Stomach smooth muscle (tissue), 2 donors: ENCODE measurements around the gene ACER3.
A peak's percentile ranks its signal among the peaks of the same experiment; 100 is the strongest.

Experiments
- H3K27ac ChIP-seq: one replicate; pipeline ENCODE4 v1.7.0; 2013; ENCODE audit warnings: mild to moderate bottlenecking, low read length, inconsistent platforms
- H3K27me3 ChIP-seq, 2 donors: one replicate each; pipeline ENCODE4 v1.7.0; 2013; ENCODE audit warnings: low read length in 2 of 2; ENCODE audit not compliant: insufficient read depth in 2 of 2, control insufficient read depth in 1 of 2
- H3K36me3 ChIP-seq, 2 donors: one replicate each; pipeline ENCODE4 v1.7.0; 2013; ENCODE audit warnings: low read length in 2 of 2; ENCODE audit not compliant: control insufficient read depth in 2 of 2, insufficient read depth in 2 of 2
- H3K4me1 ChIP-seq: one replicate; pipeline ENCODE4 v1.7.0; 2013; ENCODE audit warnings: low read length; ENCODE audit not compliant: control insufficient read depth, insufficient read depth
- H3K4me3 ChIP-seq, 2 donors: one replicate each; pipeline ENCODE4 v1.7.0; 2013; ENCODE audit warnings: low read length in 2 of 2
- H3K9ac ChIP-seq, 2 donors: one replicate each; pipeline ENCODE4 v1.7.0; 2013; ENCODE audit warnings: low read length in 2 of 2, mild to moderate bottlenecking in 1 of 2
- H3K9me3 ChIP-seq, 2 donors: one replicate each; pipeline ENCODE4 v1.7.0; 2013; ENCODE audit warnings: low read length in 2 of 2; ENCODE audit not compliant: control insufficient read depth in 2 of 2
- donor health status: healthy.
- donor health status: Pancreatic carcinoma.

The ACER3 gene

GRCh38 chr11:77068457-77069335 lies 208.0 kb downstream of the ACER3 start:
- Histone ChIP-seq H3K9me3 (no peaks in the 10 kb centered on the region), H3K9ac (peak overlapping the region; percentile 33 to 36), H3K27ac (no peak overlapping the region), H3K4me1 (peaks cover 53% of the 10 kb centered on the region), H3K27me3 (no peaks in the 10 kb centered on the region), H3K36me3 (no peaks in the 10 kb centered on the region), H3K4me3 (peak overlapping the region in 1 of 2 donors; percentile 79)

DNA sequence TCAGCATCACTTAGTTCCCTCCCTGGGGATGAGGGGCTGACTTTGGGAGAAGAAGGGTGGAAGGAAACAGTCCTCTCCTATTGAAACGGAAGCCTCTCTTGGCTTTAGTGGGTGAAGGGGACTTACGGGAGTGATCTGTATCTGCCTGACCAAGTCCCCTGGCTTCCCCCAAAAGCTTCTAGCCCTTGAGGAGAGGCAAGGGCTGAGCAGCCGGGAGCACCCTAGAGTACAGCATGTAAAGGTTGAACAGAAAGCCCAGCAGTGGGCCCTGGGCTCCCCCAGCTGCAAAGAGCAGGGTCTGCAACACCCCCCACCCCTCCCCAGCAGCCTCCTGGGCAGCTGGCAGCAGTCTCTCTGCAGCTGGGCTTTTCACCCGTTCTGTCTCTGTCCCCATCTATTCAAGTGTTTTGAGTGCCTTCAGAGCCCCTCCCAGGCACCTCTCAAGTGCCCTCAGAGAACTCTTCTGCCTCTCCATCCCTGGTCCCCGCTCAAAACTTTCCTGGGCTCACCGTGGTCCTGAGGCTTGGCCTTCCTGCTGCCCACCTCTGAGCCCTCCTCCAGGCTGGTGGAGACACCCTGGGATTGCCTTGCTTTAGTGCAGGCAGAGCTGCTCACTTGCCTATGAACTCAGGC lies 208.7 kb downstream of the ACER3 start:
- Histone ChIP-seq H3K4me3 (no peak overlapping the region), H3K36me3 (no peaks in the 10 kb centered on the region), H3K4me1 (peaks cover 60% of the 10 kb centered on the region), H3K27ac (no peak overlapping the region), H3K9ac (no peak overlapping the region), H3K27me3 (no peaks in the 10 kb centered on the region), H3K9me3 (no peaks in the 10 kb centered on the region)

- Histone ChIP-seq H3K27me3 (no peaks in the 10 kb centered on the region), H3K9me3 (no peaks in the 10 kb centered on the region), H3K27ac (no peak overlapping the region), H3K4me3 (no peak overlapping the region), H3K9ac (no peak overlapping the region), H3K36me3 (no peaks in the 10 kb centered on the region), H3K4me1 (peaks cover 65% of the 10 kb centered on the region)
Measured at GRCh38 chr11:77069969-77070582, 209.4 kb downstream of the ACER3 start.

GRCh38 chr11:77071077-77071476 lies 210.4 kb downstream of the ACER3 start:
- Histone ChIP-seq H3K36me3 (no peaks in the 10 kb centered on the region), H3K4me1 (peaks cover 64% of the 10 kb centered on the region), H3K4me3 (no peak overlapping the region), H3K27ac (peak overlapping the region; percentile 92), H3K9me3 (no peaks in the 10 kb centered on the region), H3K27me3 (no peaks in the 10 kb centered on the region), H3K9ac (no peak overlapping the region)

GRCh38 chr11:77071671-77072605 lies 211.2 kb downstream of the ACER3 start:
- Histone ChIP-seq H3K36me3 (no peaks in the 10 kb centered on the region), H3K4me1 (peaks cover 60% of the 10 kb centered on the region), H3K27ac (peak overlapping the region; percentile 92), H3K4me3 (no peak overlapping the region), H3K9ac (peak overlapping the region in 1 of 2 donors; percentile 42), H3K9me3 (no peaks in the 10 kb centered on the region), H3K27me3 (no peaks in the 10 kb centered on the region)

DNA sequence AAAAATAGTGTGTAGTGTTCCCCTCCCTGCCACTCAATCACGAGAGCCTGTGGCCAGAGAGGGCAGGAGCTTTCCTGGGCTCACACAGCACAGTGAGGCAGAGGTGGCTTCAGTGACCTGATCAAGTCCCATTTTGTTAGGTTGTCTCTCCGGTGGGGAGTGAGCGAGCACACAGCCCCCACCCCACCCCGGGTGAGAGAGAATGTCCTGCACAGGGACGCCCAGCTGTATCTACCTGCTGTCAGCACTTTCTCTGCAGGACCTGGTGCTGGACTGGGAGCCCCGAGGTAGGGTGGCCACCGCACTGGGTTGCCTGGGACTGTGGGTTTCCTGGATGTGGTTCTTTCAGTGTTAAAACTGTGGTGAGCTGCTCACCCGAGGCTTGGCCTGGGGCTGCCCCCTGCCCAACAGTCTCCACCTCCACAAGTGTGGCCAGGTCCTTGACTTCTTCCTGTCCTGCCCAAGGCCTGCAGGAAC lies 212.2 kb downstream of the ACER3 start:
- Histone ChIP-seq H3K27ac (peak overlapping the region; percentile 92), H3K36me3 (no peaks in the 10 kb centered on the region), H3K4me3 (peak overlapping the region in 1 of 2 donors; percentile 55), H3K27me3 (no peaks in the 10 kb centered on the region), H3K9ac (peak overlapping the region; percentile 33 to 47), H3K4me1 (peaks cover 52% of the 10 kb centered on the region), H3K9me3 (no peaks in the 10 kb centered on the region)

DNA sequence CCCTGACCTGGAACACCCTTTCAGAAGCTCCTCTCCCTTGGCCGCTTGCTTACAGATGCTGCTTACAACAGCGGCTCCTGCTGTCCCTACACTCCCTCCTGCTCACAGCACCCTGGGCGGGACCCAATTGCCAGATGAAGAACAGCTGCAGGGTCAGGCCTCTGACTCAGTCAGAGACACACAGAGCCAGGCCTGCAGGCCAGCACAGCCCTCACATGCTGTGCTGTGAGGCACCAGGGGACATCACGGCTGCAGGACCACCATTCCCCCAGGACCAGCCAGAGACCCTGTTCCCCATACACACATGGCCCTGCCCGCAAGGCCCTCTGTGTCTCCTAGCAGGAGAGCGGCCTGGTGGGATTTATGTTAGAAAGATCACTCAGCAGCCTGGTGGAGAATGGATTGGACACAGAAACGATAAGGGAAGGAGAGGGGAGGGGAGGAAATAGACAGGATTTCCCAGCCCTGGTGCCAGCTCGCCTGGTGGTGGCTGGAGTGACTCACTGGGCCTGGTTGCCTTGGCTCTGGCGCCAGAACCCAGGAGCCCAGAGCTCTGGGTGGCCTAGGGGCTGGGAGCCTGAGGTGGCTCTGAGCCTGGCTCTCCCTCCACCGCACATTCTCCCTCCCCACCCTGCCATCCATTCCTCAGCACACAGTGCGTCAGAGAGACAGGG lies 212.7 kb downstream of the ACER3 start:
- peak overlapping the region in 1 of 2 donors; percentile 55 for H3K4me3 ChIP-seq
- H3K27ac ChIP-seq, result peak overlapping the region; percentile 92
- peak overlapping the region; percentile 60 to 84 for H3K9ac ChIP-seq

GRCh38 chr11:77074205-77074604 lies 213.5 kb downstream of the ACER3 start:
- Histone ChIP-seq H3K9ac (peak overlapping the region; percentile 60 to 84), H3K36me3 (no peaks in the 10 kb centered on the region), H3K9me3 (no peaks in the 10 kb centered on the region), H3K27ac (peak overlapping the region; percentile 92), H3K27me3 (no peaks in the 10 kb centered on the region), H3K4me3 (no peak overlapping the region), H3K4me1 (peaks cover 49% of the 10 kb centered on the region)

More for the DNA sequence above, 212.7 kb downstream of the ACER3 start:
- Histone ChIP-seq H3K9me3 (no peaks in the 10 kb centered on the region), H3K4me1 (peaks cover 49% of the 10 kb centered on the region), H3K36me3 (no peaks in the 10 kb centered on the region), H3K27me3 (no peaks in the 10 kb centered on the region)

DNA sequence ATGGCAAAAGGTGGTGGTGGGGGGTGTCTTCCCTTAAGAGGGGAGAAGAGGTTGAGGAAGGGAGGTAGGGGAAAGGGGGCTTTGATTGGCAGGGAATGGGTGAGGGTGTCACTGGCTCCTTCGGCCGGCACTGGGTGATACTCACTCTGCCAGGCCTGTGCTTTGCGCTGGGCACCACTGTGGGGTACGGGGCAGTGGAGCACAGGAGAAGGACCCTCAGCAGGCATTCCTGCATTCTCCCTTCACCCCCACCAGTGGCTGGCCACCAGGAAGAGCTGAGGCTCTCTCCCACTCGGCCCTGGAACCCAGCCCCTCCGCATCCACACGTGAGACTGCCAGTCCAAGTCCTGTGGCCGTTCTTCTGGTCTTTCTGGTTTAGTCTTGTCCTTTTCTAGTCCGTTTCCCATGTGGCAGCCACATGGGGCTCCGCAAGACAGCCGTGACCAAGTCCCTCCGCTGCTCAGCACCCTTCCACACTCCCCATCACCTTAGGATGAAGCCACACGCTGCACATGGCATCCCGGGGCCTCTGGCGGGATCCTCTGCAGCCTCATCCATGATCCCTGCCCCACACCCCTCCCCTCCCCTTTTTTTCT lies 214.0 kb downstream of the ACER3 start:
- Histone ChIP-seq H3K9ac (peak overlapping the region in 1 of 2 donors; percentile 60), H3K4me3 (no peak overlapping the region), H3K27ac (peak overlapping the region; percentile 92), H3K9me3 (no peaks in the 10 kb centered on the region), H3K36me3 (no peaks in the 10 kb centered on the region), H3K27me3 (no peaks in the 10 kb centered on the region), H3K4me1 (peaks cover 46% of the 10 kb centered on the region)
